GM12891 (cell line): ENCODE measurements around the gene PCYOX1L.

Experiments used
- POLR2A ChIP-seq: IDR thresholded peaks from 2 replicates; pipeline ENCODE4 v1.6.1; 2011; ENCODE audit warnings: low read depth, low read length, control low read depth
- POLR2AphosphoS5 ChIP-seq: IDR thresholded peaks from 2 replicates; pipeline ENCODE4 v1.6.1; 2011; ENCODE audit warnings: low read depth, low read length, control low read depth

DNA sequence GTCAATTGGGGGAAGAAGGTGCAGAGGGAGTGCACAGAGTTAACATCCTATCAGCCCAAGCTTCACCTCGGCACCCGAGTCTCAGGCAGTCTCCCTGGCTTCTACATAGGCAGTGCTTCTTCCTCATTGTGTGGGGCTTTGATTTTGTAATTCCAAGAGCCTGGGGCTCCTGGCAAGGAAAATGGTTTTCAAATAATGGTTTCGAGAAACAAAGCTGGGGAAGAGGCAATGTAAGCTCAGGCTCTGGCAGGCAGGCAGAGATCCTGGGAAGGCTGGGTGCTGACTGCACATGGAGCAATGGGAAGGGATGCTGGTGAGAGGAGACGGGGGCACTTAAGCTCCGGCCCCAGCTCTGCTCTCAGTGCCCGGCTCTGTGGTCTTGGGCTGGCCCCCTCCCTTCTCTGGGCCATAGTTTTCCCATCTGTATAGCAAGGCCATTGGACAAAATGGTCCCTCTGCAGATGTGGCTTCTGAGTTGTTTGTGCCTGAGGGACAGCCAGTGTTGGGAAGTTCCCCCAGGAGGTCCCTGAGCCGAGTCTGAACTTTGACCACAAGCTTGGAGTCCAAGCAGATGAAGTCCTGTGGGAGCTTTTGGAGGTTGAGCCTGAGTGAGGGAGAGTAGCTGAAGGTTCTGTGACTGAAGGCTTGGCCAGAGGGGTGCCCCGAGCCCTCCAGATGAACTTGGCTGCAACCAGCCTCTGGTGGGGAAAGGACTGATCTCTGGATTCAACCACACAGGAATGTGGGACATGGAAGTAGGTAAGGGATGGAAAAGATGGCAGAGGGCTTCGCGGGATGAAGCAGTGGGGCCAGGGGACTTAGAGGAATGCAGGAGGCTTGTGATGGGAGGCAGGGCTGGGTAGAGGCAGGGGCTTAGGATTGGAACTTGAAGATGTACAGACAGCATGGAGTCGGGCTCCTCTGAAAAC lies 49.7 kb downstream of the PCYOX1L start:
- TF ChIP-seq POLR2AphosphoS5 (no peak), POLR2A (no peak)
